WTC11 (cell line): ENCODE measurements around the gene DNAI1. TPM values are rescaled to one million over a fixed set of nuclear protein-coding genes. Genes with fewer than 3 reads are reported as not detected.

Source experiments
- ATAC-seq: fragments of 200-7000 bp; cut with Tn5 transposase; 2 replicates; pipeline ENCODE4 v1.10.0; 2021; ENCODE audit warnings: mild to moderate bottlenecking, moderate library complexity
- CTCF ChIA-PET: fragments of 300-600 bp; sonication (Branson Sonifier 250); formaldehyde crosslinking; loops from one replicate; lab custom pipeline; 2021; ENCODE audit warnings: antibody characterized with exemption; lab: Charles Lee
- POLR2A ChIA-PET: fragments of 350-600 bp; sonication (Branson Sonifier 250); formaldehyde crosslinking; loops from one replicate; lab custom pipeline; 2021; ENCODE audit warnings: antibody characterized with exemption; lab: Charles Lee
- DNase-seq: peaks from one replicate; pipeline ENCODE4 v3.0.0; 2021; ENCODE audit warnings: low spot score
- H3K27ac Mint-ChIP-seq: 2 replicates; pipeline ENCODE4 v1.8.0; 2021; ENCODE audit warnings: mixed read lengths
- H3K27me3 Mint-ChIP-seq: 2 replicates; pipeline ENCODE4 v1.8.0; 2021; ENCODE audit warnings: low read depth, mild to moderate bottlenecking, moderate library complexity, mixed read lengths
- H3K36me3 Mint-ChIP-seq: 2 replicates; pipeline ENCODE4 v1.8.0; 2021; ENCODE audit warnings: mixed read lengths
- H3K4me1 Mint-ChIP-seq: 2 replicates; pipeline ENCODE4 v1.8.0; 2022; ENCODE audit warnings: mixed read lengths
- H3K4me3 Mint-ChIP-seq: 2 replicates; pipeline ENCODE4 v1.8.0; 2021; ENCODE audit warnings: mild to moderate bottlenecking, moderate library complexity, mixed read lengths
- H3K9me3 Mint-ChIP-seq: 2 replicates; pipeline ENCODE4 v1.8.0; 2021; ENCODE audit warnings: mixed read lengths
- EMX1 ChIP-seq: fragments of 250-450 bp; sonication (Bioruptor Pico); IDR thresholded peaks from 2 replicates; pipeline ENCODE4 v1.8.0; 2021; ENCODE audit warnings: mild to moderate bottlenecking
- FOXP1 ChIP-seq: sonication (generic); formaldehyde crosslinking; IDR thresholded peaks from 2 replicates; pipeline ENCODE4 v1.8.0; 2022; ENCODE audit warnings: missing genetic modification reagents, mild to moderate bottlenecking, moderate library complexity, borderline replicate concordance
- GABPB1 ChIP-seq: sonication (generic); formaldehyde crosslinking; IDR thresholded peaks from 2 replicates; pipeline ENCODE4 v1.8.1; 2023; ENCODE audit warnings: mild to moderate bottlenecking, missing genetic modification reagents
- HMGA2 ChIP-seq: fragments of 250-450 bp; sonication (Bioruptor Pico); IDR thresholded peaks from 2 replicates; pipeline ENCODE4 v1.4.0; 2021; ENCODE audit warnings: mild to moderate bottlenecking, moderate library complexity
- MXD4 ChIP-seq: fragments of 250-450 bp; sonication (Bioruptor Pico); IDR thresholded peaks from 2 replicates; pipeline ENCODE4 v1.8.0; 2021; ENCODE audit warnings: mild to moderate bottlenecking, moderate library complexity, borderline replicate concordance
- MYBL2 ChIP-seq: sonication (generic); formaldehyde crosslinking; IDR thresholded peaks from 2 replicates; pipeline ENCODE4 v1.8.1; 2023; ENCODE audit warnings: mild to moderate bottlenecking, moderate library complexity, missing genetic modification reagents
- NR1H2 ChIP-seq: sonication (generic); formaldehyde crosslinking; IDR thresholded peaks from 2 replicates; pipeline ENCODE4 v1.9.0; 2021; ENCODE audit warnings: mild to moderate bottlenecking, moderate library complexity, missing genetic modification reagents
- NR2C2 ChIP-seq: sonication (generic); formaldehyde crosslinking; IDR thresholded peaks from 2 replicates; pipeline ENCODE4 v1.8.0; 2022; ENCODE audit warnings: mild to moderate bottlenecking, missing genetic modification reagents
- PRRX2 ChIP-seq: fragments of 250-450 bp; sonication (Bioruptor Pico); IDR thresholded peaks from 2 replicates; pipeline ENCODE4 v1.8.0; 2021; ENCODE audit warnings: mild to moderate bottlenecking
- RORB ChIP-seq: fragments of 250-450 bp; sonication (Bioruptor Pico); IDR thresholded peaks from 2 replicates; pipeline ENCODE4 v1.9.0; 2021; ENCODE audit warnings: mild to moderate bottlenecking
- SOX15 ChIP-seq: fragments of 250-450 bp; sonication (Bioruptor Pico); IDR thresholded peaks from 2 replicates; pipeline ENCODE4 v1.9.0; 2021; ENCODE audit warnings: mild to moderate bottlenecking
- ZBTB21 ChIP-seq: sonication (generic); formaldehyde crosslinking; IDR thresholded peaks from 2 replicates; pipeline ENCODE4 v1.8.1; 2023; ENCODE audit warnings: mild to moderate bottlenecking, missing genetic modification reagents, borderline replicate concordance
- ZNF263 ChIP-seq: sonication (generic); formaldehyde crosslinking; IDR thresholded peaks from 2 replicates; pipeline ENCODE4 v1.8.1; 2022; ENCODE audit warnings: low read depth, mild to moderate bottlenecking, moderate library complexity, missing genetic modification reagents
- ZNF396 ChIP-seq: fragments of 250-450 bp; sonication (Bioruptor Pico); IDR thresholded peaks from 2 replicates; pipeline ENCODE4 v1.8.0; 2021; ENCODE audit warnings: mild to moderate bottlenecking, moderate library complexity, borderline replicate concordance
- ZNF671 ChIP-seq: fragments of 250-450 bp; sonication (Bioruptor Pico); IDR thresholded peaks from 2 replicates; pipeline ENCODE4 v1.8.0; 2021; ENCODE audit warnings: mild to moderate bottlenecking
- total RNA-seq: library from RNA; stranded (reverse); gene quantifications from 3 replicates; pipeline ENCODE4 v1.2.3, GENCODE V29; 2021
- TF ChIP-seq, protein P1 (sequence below): sonication (generic); formaldehyde crosslinking; IDR thresholded peaks from 2 replicates; pipeline ENCODE4 v1.8.1; 2022; ENCODE audit warnings: low read depth, mild to moderate bottlenecking, moderate library complexity, missing genetic modification reagents, borderline replicate concordance
- TF ChIP-seq, protein P2 (sequence below): fragments of 200-600 bp; IDR thresholded peaks from 2 replicates; pipeline ENCODE4 v1.8.0; 2022; ENCODE audit warnings: antibody characterized with exemption
- TF ChIP-seq, protein P3 (sequence below): fragments of 250-450 bp; sonication (Bioruptor Pico); IDR thresholded peaks from 2 replicates; pipeline ENCODE4 v1.9.0; 2021; ENCODE audit warnings: mild to moderate bottlenecking
- TF ChIP-seq, protein P4 (sequence below): sonication (generic); formaldehyde crosslinking; IDR thresholded peaks from 2 replicates; pipeline ENCODE4 v1.8.1; 2023; ENCODE audit warnings: mild to moderate bottlenecking, missing genetic modification reagents
- TF ChIP-seq, protein P5 (sequence below): fragments of 250-450 bp; sonication (Bioruptor Pico); IDR thresholded peaks from 2 replicates; pipeline ENCODE4 v2.1.2; 2022; ENCODE audit warnings: mild to moderate bottlenecking, moderate library complexity
- TF ChIP-seq, protein P6 (sequence below): sonication (generic); formaldehyde crosslinking; IDR thresholded peaks from 2 replicates; pipeline ENCODE4 v1.8.0; 2022; ENCODE audit warnings: mild to moderate bottlenecking, missing genetic modification reagents
- TF ChIP-seq, protein P7 (sequence below): sonication (generic); formaldehyde crosslinking; IDR thresholded peaks from 2 replicates; pipeline ENCODE4 v1.8.0; 2023; ENCODE audit warnings: mild to moderate bottlenecking, missing genetic modification reagents
- TF ChIP-seq, protein P8 (sequence below): sonication (generic); formaldehyde crosslinking; IDR thresholded peaks from 2 replicates; pipeline ENCODE4 v1.8.0; 2022; ENCODE audit warnings: mild to moderate bottlenecking, missing genetic modification reagents
- TF ChIP-seq, protein P9 (sequence below): sonication (generic); formaldehyde crosslinking; IDR thresholded peaks from 2 replicates; pipeline ENCODE4 v1.8.1; 2023; ENCODE audit warnings: mild to moderate bottlenecking, missing genetic modification reagents, moderate library complexity

DNAI1 gene
- total RNA-seq, 1 experiment from 2014 or later: 2.1 TPM

DNA sequence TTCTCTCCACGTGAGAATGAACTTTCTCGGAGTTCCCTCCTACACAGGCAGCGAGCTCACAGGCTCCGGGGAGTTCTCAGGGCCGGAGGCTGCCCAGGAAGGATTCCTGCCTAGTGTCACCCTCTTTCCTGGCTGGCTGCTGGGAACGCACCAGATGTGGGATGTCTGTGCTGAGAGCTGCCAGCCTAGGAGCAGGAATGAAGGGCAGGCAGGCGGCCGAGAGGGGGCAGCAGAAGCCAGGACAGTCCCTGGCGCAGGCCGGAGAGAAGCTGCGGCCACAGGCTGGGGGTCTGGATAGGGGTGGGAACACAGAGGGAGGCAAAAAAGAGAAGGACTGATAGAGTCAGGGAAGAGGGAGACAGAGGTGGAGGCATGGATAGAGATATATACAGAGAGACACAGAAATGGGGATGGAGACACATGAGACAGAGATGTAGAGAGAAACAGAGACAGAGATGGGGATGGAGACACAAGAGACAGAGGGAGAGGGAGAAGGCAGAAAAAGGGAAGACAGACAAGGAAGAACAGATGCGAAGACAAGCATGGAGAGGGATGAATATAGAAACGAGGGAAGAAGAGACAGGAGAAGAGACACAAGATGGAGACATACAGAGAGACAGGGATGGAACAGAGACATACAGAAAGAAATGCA lies 89.5 kb downstream of the DNAI1 start:
- ChIA-PET CTCF (interaction anchor here (0.5 to 8.0 kb wide), 59 partner anchors 8 to 214 kb away, joined by 3 to 192 read pairs (median 6); partner anchors contain the start of genes DCTN3, DNAI1, ENHO and FAM219A), POLR2A (interaction anchor here (0.5 to 1.6 kb wide), 4 partner anchors 34 to 105 kb away, joined by 3 to 5 read pairs (median 3); no protein-coding TSS in a partner anchor)
- DNase-seq (peak; percentile 88), ATAC-seq (peak; percentile 87)
- TF ChIP-seq HMGA2 (CRISPR knock-in tag): no peak
- TF ChIP-seq, protein P1, sequence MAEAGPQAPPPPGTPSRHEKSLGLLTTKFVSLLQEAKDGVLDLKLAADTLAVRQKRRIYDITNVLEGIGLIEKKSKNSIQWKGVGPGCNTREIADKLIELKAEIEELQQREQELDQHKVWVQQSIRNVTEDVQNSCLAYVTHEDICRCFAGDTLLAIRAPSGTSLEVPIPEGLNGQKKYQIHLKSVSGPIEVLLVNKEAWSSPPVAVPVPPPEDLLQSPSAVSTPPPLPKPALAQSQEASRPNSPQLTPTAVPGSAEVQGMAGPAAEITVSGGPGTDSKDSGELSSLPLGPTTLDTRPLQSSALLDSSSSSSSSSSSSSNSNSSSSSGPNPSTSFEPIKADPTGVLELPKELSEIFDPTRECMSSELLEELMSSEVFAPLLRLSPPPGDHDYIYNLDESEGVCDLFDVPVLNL (CRISPR knock-in tag): no peak
- TF ChIP-seq ZNF263: no peak
- TF ChIP-seq PRRX2 (CRISPR knock-in tag): no peak
- TF ChIP-seq, protein P2, sequence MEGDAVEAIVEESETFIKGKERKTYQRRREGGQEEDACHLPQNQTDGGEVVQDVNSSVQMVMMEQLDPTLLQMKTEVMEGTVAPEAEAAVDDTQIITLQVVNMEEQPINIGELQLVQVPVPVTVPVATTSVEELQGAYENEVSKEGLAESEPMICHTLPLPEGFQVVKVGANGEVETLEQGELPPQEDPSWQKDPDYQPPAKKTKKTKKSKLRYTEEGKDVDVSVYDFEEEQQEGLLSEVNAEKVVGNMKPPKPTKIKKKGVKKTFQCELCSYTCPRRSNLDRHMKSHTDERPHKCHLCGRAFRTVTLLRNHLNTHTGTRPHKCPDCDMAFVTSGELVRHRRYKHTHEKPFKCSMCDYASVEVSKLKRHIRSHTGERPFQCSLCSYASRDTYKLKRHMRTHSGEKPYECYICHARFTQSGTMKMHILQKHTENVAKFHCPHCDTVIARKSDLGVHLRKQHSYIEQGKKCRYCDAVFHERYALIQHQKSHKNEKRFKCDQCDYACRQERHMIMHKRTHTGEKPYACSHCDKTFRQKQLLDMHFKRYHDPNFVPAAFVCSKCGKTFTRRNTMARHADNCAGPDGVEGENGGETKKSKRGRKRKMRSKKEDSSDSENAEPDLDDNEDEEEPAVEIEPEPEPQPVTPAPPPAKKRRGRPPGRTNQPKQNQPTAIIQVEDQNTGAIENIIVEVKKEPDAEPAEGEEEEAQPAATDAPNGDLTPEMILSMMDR: peak; percentile 63
- TF ChIP-seq ZBTB21 (CRISPR knock-in tag): 0 out of 2 replicates have a peak, but pooled peaks have one; percentile 20
- TF ChIP-seq NR2C2 (CRISPR knock-in tag): no peak
- no peak for TF ChIP-seq FOXP1 (CRISPR knock-in tag)
- H3K27ac Mint-ChIP-seq: no peak overlapping the region
- H3K4me1 Mint-ChIP-seq: peaks cover 2% of the 10 kb centered on the region; the same call in 1 of the 2 replicates
- H3K27me3 Mint-ChIP-seq: no peaks in the 10 kb centered on the region; the same call in 1 of the 2 replicates
- no peak overlapping the region for H3K4me3 Mint-ChIP-seq
- H3K36me3 Mint-ChIP-seq: no peaks in the 10 kb centered on the region
- no peaks in the 10 kb centered on the region for H3K9me3 Mint-ChIP-seq

DNA sequence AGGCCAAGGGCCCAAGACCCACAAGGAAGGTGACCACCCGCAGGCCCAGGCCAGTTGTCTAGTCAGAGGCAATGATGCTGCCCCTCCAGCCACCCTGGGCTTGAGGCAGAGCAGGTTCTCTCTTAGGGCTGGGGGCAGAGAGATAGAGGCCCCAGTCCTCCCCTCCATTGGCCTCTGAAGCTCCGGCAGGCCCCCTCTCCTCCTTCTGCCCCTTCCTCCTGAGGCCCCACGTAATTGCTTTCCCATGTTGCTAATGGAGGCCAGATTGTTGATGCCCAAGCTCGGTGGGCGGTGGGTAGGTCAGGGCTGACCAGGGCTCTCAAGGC lies 90.8 kb downstream of the DNAI1 start:
- Mint-ChIP-seq H3K36me3 (no peaks in the 10 kb centered on the region), H3K4me3 (no peak overlapping the region), H3K27ac (no peak overlapping the region), H3K27me3 (no peaks in the 10 kb centered on the region; the same call in 1 of the 2 replicates), H3K9me3 (no peaks in the 10 kb centered on the region), H3K4me1 (peaks cover 7% of the 10 kb centered on the region)
- POLR2A ChIA-PET: no interaction called here
- ATAC-seq: no peak
- DNase-seq: no peak
- CTCF ChIA-PET: interaction anchor here (1.4 to 8.0 kb wide), 3 partner anchors 43 to 146 kb away, joined by 3 to 192 read pairs (median 19); no protein-coding TSS in a partner anchor
- TF ChIP-seq NR1H2 (CRISPR knock-in tag) (no peak), FOXP1 (CRISPR knock-in tag) (no peak), GABPB1 (CRISPR knock-in tag) (no peak), SOX15 (no peak), MYBL2 (CRISPR knock-in tag) (no peak), ZNF396 (CRISPR knock-in tag) (no peak), ZNF671 (CRISPR knock-in tag) (no peak), RORB (CRISPR knock-in tag) (no peak), EMX1 (CRISPR knock-in tag) (no peak), MXD4 (CRISPR knock-in tag) (no peak)
- TF ChIP-seq, protein P3, sequence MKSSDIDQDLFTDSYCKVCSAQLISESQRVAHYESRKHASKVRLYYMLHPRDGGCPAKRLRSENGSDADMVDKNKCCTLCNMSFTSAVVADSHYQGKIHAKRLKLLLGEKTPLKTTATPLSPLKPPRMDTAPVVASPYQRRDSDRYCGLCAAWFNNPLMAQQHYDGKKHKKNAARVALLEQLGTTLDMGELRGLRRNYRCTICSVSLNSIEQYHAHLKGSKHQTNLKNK (CRISPR knock-in tag): no peak
- TF ChIP-seq, protein P4, sequence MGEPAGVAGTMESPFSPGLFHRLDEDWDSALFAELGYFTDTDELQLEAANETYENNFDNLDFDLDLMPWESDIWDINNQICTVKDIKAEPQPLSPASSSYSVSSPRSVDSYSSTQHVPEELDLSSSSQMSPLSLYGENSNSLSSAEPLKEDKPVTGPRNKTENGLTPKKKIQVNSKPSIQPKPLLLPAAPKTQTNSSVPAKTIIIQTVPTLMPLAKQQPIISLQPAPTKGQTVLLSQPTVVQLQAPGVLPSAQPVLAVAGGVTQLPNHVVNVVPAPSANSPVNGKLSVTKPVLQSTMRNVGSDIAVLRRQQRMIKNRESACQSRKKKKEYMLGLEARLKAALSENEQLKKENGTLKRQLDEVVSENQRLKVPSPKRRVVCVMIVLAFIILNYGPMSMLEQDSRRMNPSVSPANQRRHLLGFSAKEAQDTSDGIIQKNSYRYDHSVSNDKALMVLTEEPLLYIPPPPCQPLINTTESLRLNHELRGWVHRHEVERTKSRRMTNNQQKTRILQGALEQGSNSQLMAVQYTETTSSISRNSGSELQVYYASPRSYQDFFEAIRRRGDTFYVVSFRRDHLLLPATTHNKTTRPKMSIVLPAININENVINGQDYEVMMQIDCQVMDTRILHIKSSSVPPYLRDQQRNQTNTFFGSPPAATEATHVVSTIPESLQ: no peak
- TF ChIP-seq, protein P5, sequence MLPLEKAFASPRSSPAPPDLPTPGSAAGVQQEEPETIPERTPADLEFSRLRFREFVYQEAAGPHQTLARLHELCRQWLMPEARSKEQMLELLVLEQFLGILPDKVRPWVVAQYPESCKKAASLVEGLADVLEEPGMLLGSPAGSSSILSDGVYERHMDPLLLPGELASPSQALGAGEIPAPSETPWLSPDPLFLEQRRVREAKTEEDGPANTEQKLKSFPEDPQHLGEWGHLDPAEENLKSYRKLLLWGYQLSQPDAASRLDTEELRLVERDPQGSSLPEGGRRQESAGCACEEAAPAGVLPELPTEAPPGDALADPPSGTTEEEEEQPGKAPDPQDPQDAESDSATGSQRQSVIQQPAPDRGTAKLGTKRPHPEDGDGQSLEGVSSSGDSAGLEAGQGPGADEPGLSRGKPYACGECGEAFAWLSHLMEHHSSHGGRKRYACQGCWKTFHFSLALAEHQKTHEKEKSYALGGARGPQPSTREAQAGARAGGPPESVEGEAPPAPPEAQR (CRISPR knock-in tag): no peak
- TF ChIP-seq, protein P6, sequence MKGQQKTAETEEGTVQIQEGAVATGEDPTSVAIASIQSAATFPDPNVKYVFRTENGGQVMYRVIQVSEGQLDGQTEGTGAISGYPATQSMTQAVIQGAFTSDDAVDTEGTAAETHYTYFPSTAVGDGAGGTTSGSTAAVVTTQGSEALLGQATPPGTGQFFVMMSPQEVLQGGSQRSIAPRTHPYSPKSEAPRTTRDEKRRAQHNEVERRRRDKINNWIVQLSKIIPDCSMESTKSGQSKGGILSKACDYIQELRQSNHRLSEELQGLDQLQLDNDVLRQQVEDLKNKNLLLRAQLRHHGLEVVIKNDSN (CRISPR knock-in tag): no peak
- TF ChIP-seq, protein P7, sequence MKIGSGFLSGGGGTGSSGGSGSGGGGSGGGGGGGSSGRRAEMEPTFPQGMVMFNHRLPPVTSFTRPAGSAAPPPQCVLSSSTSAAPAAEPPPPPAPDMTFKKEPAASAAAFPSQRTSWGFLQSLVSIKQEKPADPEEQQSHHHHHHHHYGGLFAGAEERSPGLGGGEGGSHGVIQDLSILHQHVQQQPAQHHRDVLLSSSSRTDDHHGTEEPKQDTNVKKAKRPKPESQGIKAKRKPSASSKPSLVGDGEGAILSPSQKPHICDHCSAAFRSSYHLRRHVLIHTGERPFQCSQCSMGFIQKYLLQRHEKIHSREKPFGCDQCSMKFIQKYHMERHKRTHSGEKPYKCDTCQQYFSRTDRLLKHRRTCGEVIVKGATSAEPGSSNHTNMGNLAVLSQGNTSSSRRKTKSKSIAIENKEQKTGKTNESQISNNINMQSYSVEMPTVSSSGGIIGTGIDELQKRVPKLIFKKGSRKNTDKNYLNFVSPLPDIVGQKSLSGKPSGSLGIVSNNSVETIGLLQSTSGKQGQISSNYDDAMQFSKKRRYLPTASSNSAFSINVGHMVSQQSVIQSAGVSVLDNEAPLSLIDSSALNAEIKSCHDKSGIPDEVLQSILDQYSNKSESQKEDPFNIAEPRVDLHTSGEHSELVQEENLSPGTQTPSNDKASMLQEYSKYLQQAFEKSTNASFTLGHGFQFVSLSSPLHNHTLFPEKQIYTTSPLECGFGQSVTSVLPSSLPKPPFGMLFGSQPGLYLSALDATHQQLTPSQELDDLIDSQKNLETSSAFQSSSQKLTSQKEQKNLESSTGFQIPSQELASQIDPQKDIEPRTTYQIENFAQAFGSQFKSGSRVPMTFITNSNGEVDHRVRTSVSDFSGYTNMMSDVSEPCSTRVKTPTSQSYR (CRISPR knock-in tag): no peak
- TF ChIP-seq, protein P8, sequence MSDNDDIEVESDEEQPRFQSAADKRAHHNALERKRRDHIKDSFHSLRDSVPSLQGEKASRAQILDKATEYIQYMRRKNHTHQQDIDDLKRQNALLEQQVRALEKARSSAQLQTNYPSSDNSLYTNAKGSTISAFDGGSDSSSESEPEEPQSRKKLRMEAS (CRISPR knock-in tag): no peak
- TF ChIP-seq, protein P9, sequence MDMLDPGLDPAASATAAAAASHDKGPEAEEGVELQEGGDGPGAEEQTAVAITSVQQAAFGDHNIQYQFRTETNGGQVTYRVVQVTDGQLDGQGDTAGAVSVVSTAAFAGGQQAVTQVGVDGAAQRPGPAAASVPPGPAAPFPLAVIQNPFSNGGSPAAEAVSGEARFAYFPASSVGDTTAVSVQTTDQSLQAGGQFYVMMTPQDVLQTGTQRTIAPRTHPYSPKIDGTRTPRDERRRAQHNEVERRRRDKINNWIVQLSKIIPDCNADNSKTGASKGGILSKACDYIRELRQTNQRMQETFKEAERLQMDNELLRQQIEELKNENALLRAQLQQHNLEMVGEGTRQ (CRISPR knock-in tag): no peak
